Measurements from ENCODE around the gene ADAMTS14.

ADAMTS14 gene

DNA sequence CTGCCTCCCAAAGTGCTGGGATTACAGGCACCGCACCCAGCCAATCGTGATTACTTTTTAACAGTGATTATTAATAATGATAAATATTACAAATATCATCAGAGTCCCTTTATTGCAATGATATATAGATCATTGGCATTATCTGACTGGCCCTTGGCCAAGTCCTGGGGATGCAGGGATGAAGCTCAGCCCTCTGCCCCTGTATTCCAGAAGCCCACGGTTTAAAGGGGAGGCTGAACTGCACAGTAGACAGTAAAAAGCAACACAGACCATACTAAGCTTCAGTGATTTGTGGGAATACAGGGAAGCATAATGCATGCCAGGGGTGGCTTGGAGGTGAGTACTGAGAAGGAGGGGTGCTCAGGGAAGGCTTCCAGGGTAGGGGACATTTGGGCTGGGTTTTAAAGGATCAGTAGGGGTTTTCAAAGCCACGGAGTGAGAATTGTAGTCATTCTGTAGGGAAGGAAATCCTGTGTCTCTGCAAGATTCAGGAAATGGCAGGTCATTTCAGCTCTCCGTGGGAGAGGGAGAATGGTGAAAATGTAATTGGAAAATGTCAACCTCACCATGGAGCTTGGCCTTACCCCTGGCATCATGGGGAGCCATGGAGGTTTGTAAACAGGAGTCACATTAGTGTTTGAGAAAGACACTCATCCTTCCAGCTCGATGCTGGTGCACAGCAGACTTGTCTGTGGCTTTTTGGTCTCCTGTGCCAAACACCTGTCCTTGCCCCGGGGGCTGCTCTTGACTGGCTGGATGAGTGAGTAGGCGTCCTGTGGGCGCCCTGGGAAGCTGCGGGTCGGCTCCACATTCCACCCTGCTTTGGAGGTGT, 8.8 kb downstream of the ADAMTS14 start:
- no peak for TF ChIP-seq POLR2AphosphoS5 (IDR thresholded peaks at IDR 0.05; ENCODE audit: low read depth, low read length)
- no peak for TF ChIP-seq TAF1 (IDR thresholded peaks at IDR 0.05; ENCODE audit: borderline replicate concordance, low read depth, low read length)
- TF ChIP-seq POLR2A (IDR thresholded peaks at IDR 0.05; ENCODE audit: low read depth, low read length), result no peak
- no peak for FAIRE-seq
- no peak for DNase-seq (ENCODE audit: insufficient read length)

GRCh38 chr10:70681731-70682005, 9.4 kb downstream of the ADAMTS14 start:
- no peak for DNase-seq (ENCODE audit: insufficient read length)
- FAIRE-seq, result no peak
- TF ChIP-seq POLR2AphosphoS5 (IDR thresholded peaks at IDR 0.05; ENCODE audit: low read depth, low read length) (no peak), TAF1 (IDR thresholded peaks at IDR 0.05; ENCODE audit: borderline replicate concordance, low read depth, low read length) (no peak), POLR2A (IDR thresholded peaks at IDR 0.05; ENCODE audit: low read depth, low read length) (no peak)

DNA sequence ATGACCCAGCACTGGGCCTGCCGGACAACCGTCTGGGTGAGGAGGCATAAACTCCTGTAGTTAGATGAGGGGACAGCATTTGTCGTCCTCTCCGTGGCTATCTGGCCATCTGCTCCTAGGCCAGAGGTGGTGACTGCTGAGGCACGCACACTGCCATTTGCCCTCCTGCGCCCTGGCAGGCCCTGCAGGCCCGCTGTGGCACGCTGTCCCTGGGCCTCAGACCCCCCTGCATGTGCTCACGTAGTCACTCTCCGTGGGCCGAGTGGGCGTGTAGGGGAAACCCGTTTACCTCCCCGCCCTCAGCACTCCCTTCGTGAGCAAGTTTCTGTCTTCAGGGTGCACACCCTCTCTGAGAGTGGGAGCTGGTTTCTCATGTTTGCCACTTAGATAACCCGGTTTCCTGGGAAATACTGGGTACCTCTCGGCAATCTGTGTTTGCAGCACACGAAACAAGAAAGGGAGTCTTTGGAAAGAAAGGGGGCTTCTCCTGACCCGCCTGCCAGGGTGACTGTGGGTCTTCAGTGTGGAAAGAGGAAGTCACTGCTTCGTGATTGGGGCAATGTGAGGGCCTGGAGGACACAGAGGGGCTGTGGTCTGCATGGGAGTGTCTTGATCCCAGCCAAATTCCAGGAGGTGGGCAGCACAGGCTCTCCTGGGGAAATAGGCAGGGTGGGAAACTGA, 10.8 kb downstream of the ADAMTS14 start:
- no peak for TF ChIP-seq POLR2AphosphoS5 (IDR thresholded peaks at IDR 0.05; ENCODE audit: low read depth, low read length)
- no peak for TF ChIP-seq TAF1 (IDR thresholded peaks at IDR 0.05; ENCODE audit: borderline replicate concordance, low read depth, low read length)
- TF ChIP-seq POLR2A (IDR thresholded peaks at IDR 0.05; ENCODE audit: low read depth, low read length), result no peak
- FAIRE-seq (peak; percentile 24), DNase-seq (ENCODE audit: insufficient read length) (no peak)

DNA sequence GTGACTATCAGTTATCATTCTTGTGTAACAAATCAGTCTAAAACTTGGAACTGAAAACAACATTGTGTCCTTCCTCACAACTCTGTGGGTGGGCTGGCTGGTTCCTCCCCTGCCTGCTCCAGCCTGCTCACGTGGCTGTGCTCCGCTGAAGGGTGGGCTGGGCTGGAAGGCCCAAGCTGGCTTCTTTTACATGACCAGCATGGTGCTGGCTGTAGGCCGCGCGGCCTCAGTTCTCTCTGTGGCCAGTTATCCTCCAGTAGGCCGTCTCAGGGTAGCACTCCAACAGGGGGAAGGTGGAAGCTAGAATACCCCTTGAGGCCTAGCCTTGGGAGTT, 11.3 kb downstream of the ADAMTS14 start:
- FAIRE-seq, result no peak
- no peak for TF ChIP-seq POLR2A (IDR thresholded peaks at IDR 0.05; ENCODE audit: low read depth, low read length)
- TF ChIP-seq TAF1 (IDR thresholded peaks at IDR 0.05; ENCODE audit: borderline replicate concordance, low read depth, low read length), result no peak
- TF ChIP-seq POLR2AphosphoS5 (IDR thresholded peaks at IDR 0.05; ENCODE audit: low read depth, low read length), result no peak
- DNase-seq (ENCODE audit: insufficient read length), result no peak

- no peak for FAIRE-seq
- no peak for DNase-seq (ENCODE audit: insufficient read length)
- TF ChIP-seq POLR2A (IDR thresholded peaks at IDR 0.05; ENCODE audit: low read depth, low read length), result no peak
- no peak for TF ChIP-seq POLR2AphosphoS5 (IDR thresholded peaks at IDR 0.05; ENCODE audit: low read depth, low read length)
- TF ChIP-seq TAF1 (IDR thresholded peaks at IDR 0.05; ENCODE audit: borderline replicate concordance, low read depth, low read length), result no peak
Measured at GRCh38 chr10:70683940-70684339, 11.6 kb downstream of the ADAMTS14 start.

DNA sequence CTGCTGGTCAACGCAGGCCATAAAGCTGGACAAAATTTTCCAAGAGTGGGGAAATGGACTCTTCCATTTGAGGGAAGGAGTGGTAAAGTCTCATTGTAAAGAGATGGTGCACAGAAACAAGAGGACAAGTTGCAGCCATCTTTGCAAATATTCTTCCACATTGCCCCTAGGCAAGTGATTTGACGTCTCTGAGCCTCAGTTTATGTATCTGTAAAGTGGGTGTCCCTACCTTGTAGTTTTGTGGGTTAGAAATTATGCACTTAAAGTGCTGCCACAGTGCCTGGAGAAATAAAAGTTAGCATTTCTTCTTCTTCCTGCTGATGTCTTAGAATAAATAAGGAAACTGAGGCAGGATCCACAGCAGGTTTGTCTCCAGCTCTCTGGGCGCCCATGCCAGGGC, 12.1 kb downstream of the ADAMTS14 start:
- TF ChIP-seq POLR2AphosphoS5 (IDR thresholded peaks at IDR 0.05; ENCODE audit: low read depth, low read length) (no peak), POLR2A (IDR thresholded peaks at IDR 0.05; ENCODE audit: low read depth, low read length) (no peak), TAF1 (IDR thresholded peaks at IDR 0.05; ENCODE audit: borderline replicate concordance, low read depth, low read length) (no peak)
- no peak for FAIRE-seq

GRCh38 chr10:70684839-70685454, 12.6 kb downstream of the ADAMTS14 start:
- TF ChIP-seq POLR2A (IDR thresholded peaks at IDR 0.05; ENCODE audit: low read depth, low read length) (no peak), POLR2AphosphoS5 (IDR thresholded peaks at IDR 0.05; ENCODE audit: low read depth, low read length) (no peak), TAF1 (IDR thresholded peaks at IDR 0.05; ENCODE audit: borderline replicate concordance, low read depth, low read length) (no peak)
- DNase-seq (ENCODE audit: insufficient read length), result no peak
- no peak for FAIRE-seq

More for the DNA sequence above, 12.1 kb downstream of the ADAMTS14 start:
- DNase-seq (ENCODE audit: insufficient read length), result no peak

DNA sequence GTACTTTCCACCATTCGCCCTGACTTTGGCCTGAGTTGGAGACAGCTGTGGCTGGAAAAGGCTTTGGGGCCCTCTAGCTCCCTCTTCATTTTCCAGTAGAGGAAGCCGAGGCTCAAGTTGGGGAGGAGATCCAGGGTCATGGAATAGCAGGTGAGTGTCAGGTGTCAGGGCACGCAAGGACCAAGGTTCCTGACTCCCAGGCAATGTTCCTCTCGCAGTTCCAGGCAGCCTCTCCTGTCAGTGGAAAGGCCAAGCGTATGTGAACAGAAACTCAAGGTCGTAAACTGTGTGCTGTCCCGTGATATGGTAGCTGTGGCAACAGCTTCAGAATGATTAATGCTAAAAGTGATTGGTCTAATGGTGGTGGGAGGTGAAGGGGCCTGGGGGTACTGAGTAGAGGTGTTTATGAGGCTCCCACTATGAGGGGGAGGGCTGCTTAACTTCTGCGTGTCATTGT, 13.2 kb downstream of the ADAMTS14 start:
- FAIRE-seq, result no peak
- no peak for DNase-seq (ENCODE audit: insufficient read length)
- TF ChIP-seq POLR2AphosphoS5 (IDR thresholded peaks at IDR 0.05; ENCODE audit: low read depth, low read length) (no peak), POLR2A (IDR thresholded peaks at IDR 0.05; ENCODE audit: low read depth, low read length) (no peak), TAF1 (IDR thresholded peaks at IDR 0.05; ENCODE audit: borderline replicate concordance, low read depth, low read length) (no peak)

DNA sequence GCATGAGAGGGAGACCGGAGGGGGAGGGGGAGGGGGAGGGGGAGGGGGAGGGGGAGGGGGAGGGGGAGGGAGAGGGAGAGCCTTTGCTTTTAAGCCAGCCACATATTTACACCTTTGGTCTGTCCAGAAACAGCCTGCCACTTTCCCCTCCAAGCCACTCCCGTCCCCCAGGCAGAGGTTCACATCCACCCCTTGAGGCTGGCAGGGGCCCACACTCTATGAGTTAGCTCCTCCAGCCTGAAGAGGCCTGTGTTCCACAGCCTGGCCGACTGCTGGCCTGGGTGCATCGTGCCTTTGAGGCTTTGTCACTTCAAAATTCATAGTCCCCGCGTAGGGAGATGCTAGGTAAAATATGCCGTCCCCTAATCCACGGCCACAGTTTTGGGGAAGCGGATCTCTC, 16.5 kb downstream of the ADAMTS14 start:
- no peak for DNase-seq (ENCODE audit: insufficient read length)
- TF ChIP-seq POLR2AphosphoS5 (IDR thresholded peaks at IDR 0.05; ENCODE audit: low read depth, low read length) (no peak), TAF1 (IDR thresholded peaks at IDR 0.05; ENCODE audit: borderline replicate concordance, low read depth, low read length) (no peak), POLR2A (IDR thresholded peaks at IDR 0.05; ENCODE audit: low read depth, low read length) (no peak)
- FAIRE-seq, result no peak

GRCh38 chr10:70689661-70690060, 17.4 kb downstream of the ADAMTS14 start:
- TF ChIP-seq TAF1 (IDR thresholded peaks at IDR 0.05; ENCODE audit: borderline replicate concordance, low read depth, low read length) (no peak), POLR2A (IDR thresholded peaks at IDR 0.05; ENCODE audit: low read depth, low read length) (no peak), POLR2AphosphoS5 (IDR thresholded peaks at IDR 0.05; ENCODE audit: low read depth, low read length) (no peak)
- DNase-seq (ENCODE audit: insufficient read length) (no peak), FAIRE-seq (no peak)

GRCh38 chr10:70690589-70690988, 18.3 kb downstream of the ADAMTS14 start:
- TF ChIP-seq POLR2AphosphoS5 (IDR thresholded peaks at IDR 0.05; ENCODE audit: low read depth, low read length) (no peak), TAF1 (IDR thresholded peaks at IDR 0.05; ENCODE audit: borderline replicate concordance, low read depth, low read length) (no peak), POLR2A (IDR thresholded peaks at IDR 0.05; ENCODE audit: low read depth, low read length) (no peak)
- FAIRE-seq (no peak), DNase-seq (ENCODE audit: insufficient read length) (no peak)

Data from GM12892 (cell line).